Right cardiac atrium (tissue), 5 donors: ENCODE measurements around the gene METTL5. TPM values are rescaled to one million over a fixed set of nuclear protein-coding genes. Genes with fewer than 3 reads are reported as not detected.

Experiments used
- ATAC-seq, 2 donors: fragments of 200-7000 bp; cut with Tn5 transposase; one replicate each; pipeline versions ENCODE4 v1.8.0 to v1.9.1; 2020; ENCODE audit warnings: moderate library complexity in 2 of 2, mild to moderate bottlenecking in 1 of 2
- DNase-seq, 3 donors: peaks; one replicate each; pipeline ENCODE4 v3.0.0-alpha.2; 2020
- H3K27ac ChIP-seq: one replicate; pipeline ENCODE4 v1.5.1; 2013; ENCODE audit warnings: mild to moderate bottlenecking, low read length, control low read depth, moderate library complexity
- H3K27me3 ChIP-seq: one replicate; pipeline ENCODE4 v1.6.1; 2013; ENCODE audit not compliant: control insufficient read depth, insufficient read depth
- H3K4me1 ChIP-seq: one replicate; pipeline ENCODE4 v1.6.1; 2013; ENCODE audit warnings: low read length; ENCODE audit not compliant: control insufficient read depth, insufficient read depth
- H3K4me3 ChIP-seq: one replicate; pipeline ENCODE4 v1.5.1; 2013; ENCODE audit warnings: low read length, control low read depth
- H3K9me3 ChIP-seq: one replicate; pipeline ENCODE4 v1.6.1; 2013; ENCODE audit warnings: low read length; ENCODE audit not compliant: control insufficient read depth
- WGBS: extraction: QIAGEN DNeasy Blood & Tissue Kit; methylation state at CpG from one replicate; pipeline ENCODE4 v1.1.7; 2013; 5-methylcytosine and 5-hydroxymethylcytosine counted together
- intact Hi-C, 4 donors: fragments of 100-400 bp; cut with DNase I; formaldehyde crosslinking; loops; one replicate each; pipeline versions ENCODE4 v1.11.0 to v1.14.0; 2022 to 2023
- polyA plus RNA-seq: library from polyadenylated mRNA; stranded (reverse); fragments of 200-250 nt; gene quantifications from one replicate; pipeline ENCODE4 v1.2.3, GENCODE V29; 2013
- total RNA-seq, 4 donors: library from RNA; stranded (reverse); fragmentation: NEBNext Ultra II Directional; extraction: Animal tissue kit (Norgen Biotek cat#: 25700); gene quantifications; one replicate each; pipeline ENCODE4 v1.2.1, GENCODE V29; 2021
- donor health status: healthy with polysubstance abuse.
- donor health status: DM: no; HTN: yes; CAD: no.
- donor health status: DM: no; HTN: no; CAD: no.
- donor health status: DM: no; HTN: yes; CAD: no; lungs with severe emphysema.
- donor health status: DM: yes; HTN: yes; CAD: no.

The METTL5 gene
- total and polyA plus RNA-seq, 5 donors: 51.3 to 94.1 (median 60.8) TPM

DNA sequence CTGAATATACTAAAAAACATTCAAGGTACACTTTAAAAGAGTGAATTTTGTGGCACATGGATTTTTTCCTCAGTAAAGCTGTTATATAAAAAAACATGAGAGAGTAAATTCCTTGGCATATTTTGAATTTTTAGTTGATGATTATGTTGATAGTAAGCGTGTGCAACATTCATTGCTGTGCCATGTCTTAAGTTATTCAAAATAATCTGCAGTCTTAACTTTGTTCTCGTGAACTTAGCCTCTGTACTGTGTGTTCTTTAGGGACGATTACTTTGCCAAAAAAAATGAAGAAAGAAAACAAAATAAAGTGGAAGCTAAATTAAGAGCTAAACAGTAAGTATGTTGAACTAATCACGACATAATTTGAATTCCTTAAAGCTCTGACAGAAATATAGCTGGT lies 16.5 kb downstream of the METTL5 start:
- Histone ChIP-seq H3K4me3 (no peak overlapping the region), H3K9me3 (no peaks in the 10 kb centered on the region), H3K4me1 (no peaks in the 10 kb centered on the region), H3K27ac (no peak overlapping the region), H3K27me3 (no peaks in the 10 kb centered on the region)
- DNase-seq: no peak
- WGBS: 58% methylated on average over 4 of the region's 4 CpGs
- intact Hi-C loops: no loop called here
- ATAC-seq: peak in 1 of 2 donors; percentile 31

DNA sequence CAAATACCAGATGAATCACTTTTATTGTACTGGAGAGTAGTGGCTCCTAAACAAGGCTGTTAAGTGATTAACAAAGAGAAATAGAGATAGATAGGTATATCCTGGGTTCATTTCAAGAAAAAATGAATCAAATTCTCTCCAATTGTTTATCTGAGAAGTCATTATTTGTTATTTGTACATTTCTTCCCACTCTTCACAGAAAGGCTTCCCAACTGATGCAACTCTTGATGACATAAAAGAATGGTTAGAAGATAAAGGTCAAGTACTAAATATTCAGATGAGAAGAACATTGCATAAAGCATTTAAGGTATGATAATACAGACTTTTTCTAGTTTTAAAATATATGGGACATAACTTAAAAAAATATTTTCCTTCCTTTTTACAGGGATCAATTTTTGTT lies 18.1 kb downstream of the METTL5 start:
- Histone ChIP-seq H3K9me3 (no peaks in the 10 kb centered on the region), H3K27me3 (no peaks in the 10 kb centered on the region), H3K4me3 (no peak overlapping the region), H3K4me1 (no peaks in the 10 kb centered on the region), H3K27ac (no peak overlapping the region)
- ATAC-seq (no peak), DNase-seq (no peak)
- intact Hi-C loops: no loop called here

GRCh38 chr2:169803480-169803879 lies 21.2 kb downstream of the METTL5 start:
- H3K27me3 ChIP-seq: no peaks in the 10 kb centered on the region
- no peaks in the 10 kb centered on the region for H3K9me3 ChIP-seq

GRCh38 chr2:169798718-169799592 lies 25.8 kb downstream of the METTL5 start, which contains the start of gene SSB:
SSB (plus strand) TSS chr2:169798871; CDS start chr2:169800961, 2,090 bp downstream.
- peak; percentile 100 for ATAC-seq
- DNase-seq: peak; percentile 96 to 98 (median 98)
- intact Hi-C loops: no loop called here
- peak within 1 kb of the TSS; percentile 81 for H3K4me3 ChIP-seq
- H3K4me1 ChIP-seq: no peaks in the 10 kb centered on the region
- no peaks in the 10 kb centered on the region for H3K9me3 ChIP-seq
- WGBS: under 1% methylated on average over 67 of the region's 67 CpGs
- H3K27ac ChIP-seq: peak within 1 kb of the TSS; percentile 87
- H3K27me3 ChIP-seq: no peaks in the 10 kb centered on the region

More at GRCh38 chr2:169803480-169803879, 21.2 kb downstream of the METTL5 start:
- WGBS: 93% methylated on average over 9 of the region's 9 CpGs
- Histone ChIP-seq H3K4me3 (no peak overlapping the region), H3K27ac (no peak overlapping the region), H3K4me1 (no peaks in the 10 kb centered on the region)
- intact Hi-C loops: no loop called here
- no peak for ATAC-seq
- no peak for DNase-seq

- Histone ChIP-seq H3K9me3 (no peaks in the 10 kb centered on the region), H3K4me3 (peak overlapping the region; percentile 81), H3K27me3 (no peaks in the 10 kb centered on the region), H3K4me1 (no peaks in the 10 kb centered on the region), H3K27ac (peak overlapping the region; percentile 87)
- no peak for ATAC-seq
- no peak for DNase-seq
- 10% methylated on average over 4 of the region's 4 CpGs for WGBS
- intact Hi-C loops: no loop called here
Measured at GRCh38 chr2:169798397-169798717, 26.3 kb downstream of the METTL5 start.

DNA sequence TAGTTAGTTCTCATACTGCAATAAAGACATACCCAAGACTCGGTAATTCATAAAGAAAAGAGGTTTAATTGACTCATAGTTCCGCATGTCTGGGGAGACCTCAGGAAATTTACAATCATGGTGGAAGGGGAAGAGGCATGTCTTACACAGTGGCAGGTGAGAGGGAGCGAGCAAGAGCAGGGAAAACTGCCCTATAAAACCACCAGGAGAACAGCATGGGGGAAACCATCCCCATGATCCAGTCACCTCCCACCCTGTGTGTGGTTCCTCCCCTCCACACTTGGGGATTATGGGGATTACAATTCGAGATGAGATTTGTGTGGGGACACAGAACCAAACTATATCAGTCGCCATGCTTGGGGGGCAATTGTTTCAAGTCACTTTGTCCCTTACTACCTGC lies 27.1 kb downstream of the METTL5 start:
- 86% methylated on average over 5 of the region's 5 CpGs for WGBS
- ATAC-seq: no peak

DNA sequence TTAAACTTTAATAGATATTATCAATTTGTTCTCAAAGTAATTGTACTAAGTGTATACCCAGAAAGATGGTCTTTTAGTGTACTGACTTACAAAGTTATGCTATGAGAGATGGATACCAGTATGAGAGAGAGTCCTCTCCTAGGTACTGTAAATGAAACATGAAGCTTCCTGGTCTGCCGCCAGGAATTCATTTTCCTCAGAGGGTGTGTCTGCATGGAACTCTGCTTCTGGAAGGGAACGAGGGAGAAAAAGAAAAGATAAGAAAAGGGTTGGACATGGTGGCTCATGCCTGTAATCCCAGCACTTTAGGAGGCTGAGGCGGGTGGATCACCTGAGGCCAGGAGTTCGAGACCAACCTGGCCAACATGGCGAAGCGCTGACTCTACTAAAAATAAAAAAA lies 28.3 kb downstream of the METTL5 start:
- Histone ChIP-seq H3K4me1 (no peaks in the 10 kb centered on the region), H3K27me3 (no peaks in the 10 kb centered on the region), H3K27ac (no peak overlapping the region), H3K9me3 (no peaks in the 10 kb centered on the region), H3K4me3 (no peak overlapping the region)
- intact Hi-C loops: no loop called here
- no peak for DNase-seq
- whole genome bisulfite sequencing: 77% methylated on average over 6 of the region's 6 CpGs
- no peak for ATAC-seq

More for the DNA sequence above, 27.1 kb downstream of the METTL5 start:
- H3K27me3 ChIP-seq: no peaks in the 10 kb centered on the region
- H3K9me3 ChIP-seq: no peaks in the 10 kb centered on the region
- H3K4me1 ChIP-seq: no peaks in the 10 kb centered on the region
- intact Hi-C loops: no loop called here
- no peak overlapping the region for H3K4me3 ChIP-seq
- no peak for DNase-seq
- H3K27ac ChIP-seq: no peak overlapping the region

DNA sequence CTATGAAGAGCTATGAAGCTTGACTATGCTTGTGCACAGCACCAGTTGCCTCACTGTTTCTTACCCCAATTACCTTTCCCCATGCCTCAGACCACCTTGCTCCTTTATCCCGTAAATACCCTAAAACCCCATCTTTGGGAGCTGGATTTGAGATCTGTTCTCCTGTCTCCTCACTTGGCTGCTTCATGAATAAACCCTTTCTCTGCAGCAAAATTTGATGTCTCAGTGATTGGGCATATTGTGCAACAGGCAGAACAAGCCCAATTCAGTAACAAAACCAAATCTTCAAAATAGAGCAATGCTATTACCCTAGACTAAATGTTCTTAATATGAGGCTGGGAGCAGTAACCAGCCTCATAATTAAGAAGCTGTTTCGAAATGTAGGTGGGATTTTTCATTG lies 29.5 kb downstream of the METTL5 start:
- intact Hi-C loops: no loop called here
- no peak overlapping the region for H3K27ac ChIP-seq
- DNase-seq: no peak
- H3K4me3 ChIP-seq: no peak overlapping the region
- no peaks in the 10 kb centered on the region for H3K9me3 ChIP-seq
- H3K27me3 ChIP-seq: no peaks in the 10 kb centered on the region
- H3K4me1 ChIP-seq: no peaks in the 10 kb centered on the region
- no peak for ATAC-seq
- 95% methylated on average over 2 of the region's 2 CpGs for WGBS

GRCh38 chr2:169790581-169790980 lies 34.1 kb downstream of the METTL5 start:
- intact Hi-C loops: no loop called here
- no peak for DNase-seq
- 78% methylated on average over 5 of the region's 5 CpGs for WGBS

DNA sequence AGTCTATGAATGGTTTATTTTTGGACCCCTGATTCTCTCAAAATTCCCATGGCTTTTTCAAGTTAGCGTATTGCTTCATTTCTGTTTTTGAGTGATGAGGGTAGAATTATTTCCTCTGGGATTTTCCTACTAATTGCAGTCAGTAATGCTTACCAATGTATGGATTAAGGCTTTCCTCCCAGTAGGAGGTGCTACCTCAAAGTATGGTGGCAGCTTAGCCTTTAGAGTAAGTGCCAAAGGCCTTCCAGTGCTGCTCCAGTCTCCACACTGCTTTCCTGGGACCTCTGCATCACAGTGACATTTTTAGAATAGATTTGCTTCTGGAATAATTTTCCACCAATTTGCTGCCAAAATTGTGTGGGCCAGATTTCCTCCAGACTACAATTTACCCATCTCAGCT lies 42.2 kb downstream of the METTL5 start:
- intact Hi-C loops: no loop called here
- H3K9me3 ChIP-seq: no peaks in the 10 kb centered on the region
- no peak overlapping the region for H3K27ac ChIP-seq
- WGBS: 100% methylated on average over 1 of the region's 1 CpG
- no peaks in the 10 kb centered on the region for H3K4me1 ChIP-seq
- ATAC-seq: no peak
- H3K4me3 ChIP-seq: no peak overlapping the region
- no peaks in the 10 kb centered on the region for H3K27me3 ChIP-seq
- no peak for DNase-seq

More at GRCh38 chr2:169790581-169790980, 34.1 kb downstream of the METTL5 start:
- no peak for ATAC-seq
- Histone ChIP-seq H3K9me3 (no peaks in the 10 kb centered on the region), H3K27me3 (no peaks in the 10 kb centered on the region), H3K27ac (no peak overlapping the region), H3K4me1 (no peaks in the 10 kb centered on the region), H3K4me3 (no peak overlapping the region)

DNA sequence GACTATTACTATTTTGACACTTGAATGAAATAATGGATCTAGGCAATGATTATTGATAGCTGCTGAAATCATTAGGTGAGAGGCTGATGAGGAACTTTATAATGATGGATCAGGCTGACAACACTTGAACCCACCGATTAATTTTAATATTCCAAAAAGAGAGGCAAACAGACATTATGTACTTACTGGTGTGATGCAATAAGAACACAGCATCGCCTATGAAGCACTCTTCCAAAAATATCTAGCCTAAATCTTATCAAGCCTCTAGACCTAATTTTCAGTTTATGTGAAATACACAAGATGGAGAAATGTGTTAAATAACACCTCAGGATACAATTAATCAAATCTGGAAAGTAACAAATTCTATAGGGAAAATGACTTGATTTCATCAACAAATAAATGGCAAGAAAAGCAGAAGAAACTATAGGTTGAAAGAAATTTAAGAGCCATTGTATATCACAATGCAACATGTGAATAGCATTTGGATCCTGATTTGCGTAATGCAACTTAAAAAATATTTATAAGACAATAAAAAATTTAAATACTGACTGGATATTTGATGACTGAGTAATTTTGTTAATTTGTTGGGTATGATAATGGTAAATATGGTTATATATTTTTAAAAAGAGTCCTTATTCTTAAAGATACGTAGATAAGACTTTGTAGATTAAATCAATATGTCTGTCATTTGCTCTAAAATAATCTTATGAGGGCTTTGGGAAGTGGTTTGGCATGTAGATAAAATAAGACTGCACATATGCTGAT lies 43.3 kb downstream of the METTL5 start:
- 82% methylated on average over 4 of the region's 4 CpGs for WGBS
- intact Hi-C loops: no loop called here
- ATAC-seq: no peak

More for the DNA sequence above, 43.3 kb downstream of the METTL5 start:
- Histone ChIP-seq H3K4me3 (no peak overlapping the region), H3K4me1 (no peaks in the 10 kb centered on the region), H3K9me3 (no peaks in the 10 kb centered on the region), H3K27ac (no peak overlapping the region), H3K27me3 (no peaks in the 10 kb centered on the region)
- DNase-seq: no peak
